DOHH2 (cell line): ENCODE data around the gene GASK1B.

Source experiments
- H3F3A ChIP-seq: fragments of 200-600 bp; sonication (generic), shearing (Covaris generic); 2 replicates; pipeline ENCODE4 v1.6.0; 2016; ENCODE audit warnings: antibody characterized with exemption, mild to moderate bottlenecking; ENCODE audit not compliant: control insufficient read depth, insufficient read depth
- H3K27ac ChIP-seq: fragments of 200-600 bp; sonication (generic); 2 replicates; pipeline ENCODE4 v1.5.1; 2014; ENCODE audit warnings: low read depth, mild to moderate bottlenecking, low read length, moderate library complexity
- H3K27me3 ChIP-seq: fragments of 200-600 bp; sonication (generic); 2 replicates; pipeline ENCODE4 v1.6.1; 2014; ENCODE audit warnings: mild to moderate bottlenecking, low read length, mixed read lengths; ENCODE audit not compliant: control insufficient read depth
- H3K36me3 ChIP-seq: fragments of 200-600 bp; sonication (generic); 2 replicates; pipeline ENCODE4 v1.6.1; 2014; ENCODE audit warnings: mild to moderate bottlenecking, low read length, moderate library complexity, mixed read lengths; ENCODE audit not compliant: control insufficient read depth
- H3K4me1 ChIP-seq: fragments of 200-600 bp; sonication (generic); 2 replicates; pipeline ENCODE4 v1.6.1; 2014; ENCODE audit warnings: mild to moderate bottlenecking, low read length, mixed read lengths; ENCODE audit not compliant: control insufficient read depth
- H3K4me2 ChIP-seq: fragments of 200-600 bp; sonication (generic); 2 replicates; pipeline ENCODE4 v1.6.0; 2014; ENCODE audit warnings: mild to moderate bottlenecking, low read length, moderate library complexity
- H3K4me3 ChIP-seq: fragments of 200-600 bp; sonication (generic); 2 replicates; pipeline ENCODE4 v1.5.1; 2014; ENCODE audit warnings: mild to moderate bottlenecking, low read length, mixed read lengths
- H3K79me2 ChIP-seq: fragments of 200-600 bp; sonication (generic); 2 replicates; pipeline ENCODE4 v1.6.1; 2014; ENCODE audit warnings: mild to moderate bottlenecking, low read length, mixed read lengths; ENCODE audit not compliant: control insufficient read depth
- H3K9me2 ChIP-seq: fragments of 200-600 bp; sonication (generic); replicated peaks from 2 replicates; pipeline ENCODE4 v1.6.1; 2014; ENCODE audit warnings: mild to moderate bottlenecking, low read length, mixed read lengths; ENCODE audit not compliant: control insufficient read depth
- H3K9me3 ChIP-seq: fragments of 200-600 bp; sonication (generic); 2 replicates; pipeline ENCODE4 v1.6.1; 2014; ENCODE audit warnings: antibody characterized with exemption, low read length, mixed read lengths; ENCODE audit not compliant: control insufficient read depth, insufficient read depth
- H4K20me1 ChIP-seq: fragments of 200-600 bp; sonication (generic); 2 replicates; pipeline ENCODE4 v1.6.0; 2014; ENCODE audit warnings: low read depth, mild to moderate bottlenecking, antibody characterized with exemption, low read length, moderate library complexity; ENCODE audit not compliant: control insufficient read depth, insufficient read depth
- CTCF ChIP-seq: fragments of 200-600 bp; sonication (generic); IDR thresholded peaks from one replicate; pipeline ENCODE4 v1.5.1; 2014; ENCODE audit warnings: antibody characterized with exemption, mild to moderate bottlenecking, low read depth, low read length; ENCODE audit not compliant: poor library complexity, severe bottlenecking
- EZH2phosphoT487 ChIP-seq: fragments of 200-600 bp; sonication (generic); IDR thresholded peaks from 2 replicates; pipeline ENCODE4 v1.6.1; 2017; ENCODE audit warnings: borderline replicate concordance, mild to moderate bottlenecking, antibody characterized with exemption, low read length, moderate library complexity, mixed read lengths

The GASK1B gene

DNA sequence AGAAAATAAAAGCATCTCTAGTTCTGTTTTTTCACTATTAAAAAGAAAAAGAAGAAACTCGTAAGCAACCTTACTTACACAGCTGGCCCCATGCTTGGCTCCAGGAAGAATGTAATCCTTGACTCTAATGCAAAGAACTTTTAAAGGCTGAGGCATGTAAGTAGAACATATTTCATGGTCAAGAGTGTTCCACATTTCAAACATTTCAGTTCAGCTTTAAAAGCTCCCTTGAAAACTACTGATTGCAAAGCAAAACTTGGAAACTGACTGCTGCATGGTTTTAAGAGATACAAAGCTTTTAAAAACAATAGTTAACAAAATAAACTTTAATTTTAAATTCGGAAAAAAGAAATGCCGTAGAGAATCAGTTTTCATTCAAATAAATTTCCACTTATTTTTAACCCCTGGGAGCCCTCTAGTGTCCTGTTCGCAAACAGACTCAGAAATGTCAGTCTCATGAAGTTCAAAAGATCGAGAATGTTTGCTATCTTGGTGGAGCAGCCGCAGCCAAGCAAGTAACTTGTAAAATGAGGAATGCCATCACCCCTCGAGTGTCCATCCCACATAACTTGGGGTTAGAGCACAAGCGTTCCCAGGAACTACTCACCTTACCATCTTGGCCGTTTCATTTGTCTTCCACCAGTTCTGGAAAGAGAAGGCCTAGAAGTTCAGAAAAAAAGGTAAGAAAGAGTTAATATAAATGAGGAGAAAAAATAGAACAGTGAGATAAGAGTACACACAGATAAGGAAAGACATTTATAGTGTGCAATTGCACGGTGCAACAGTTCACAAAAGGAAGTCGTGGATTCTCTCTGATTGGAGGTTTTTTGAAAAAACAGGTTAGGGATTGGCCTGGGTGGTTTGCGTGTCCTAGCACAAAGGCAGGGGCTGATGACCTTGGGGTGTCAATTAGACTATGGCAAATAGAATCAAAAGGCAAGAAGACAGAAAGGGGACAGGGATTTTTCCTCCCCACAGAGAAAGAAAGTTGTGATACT is at the start of gene GASK1B:
Gene GASK1B, minus strand, starts transcription at position 765 of the 998 bp plus-strand sequence. CDS start 1,650 bp downstream, outside the sequence.
- H3K79me2 ChIP-seq, result no peaks in the 10 kb centered on the region
- no peaks in the 10 kb centered on the region for H3F3A ChIP-seq
- peak within 1 kb of the TSS; percentile 29 for H3K27ac ChIP-seq
- no peaks in the 10 kb centered on the region for H3K9me3 ChIP-seq
- H4K20me1 ChIP-seq, result no peaks in the 10 kb centered on the region
- peaks cover 17% of the 10 kb centered on the region for H3K4me1 ChIP-seq
- TF ChIP-seq EZH2phosphoT487 (no peak), CTCF (peak; percentile 53)
- peaks cover 7% of the 10 kb centered on the region for H3K27me3 ChIP-seq
- no peaks in the 10 kb centered on the region for H3K9me2 ChIP-seq
- no peaks in the 10 kb centered on the region for H3K36me3 ChIP-seq
- peak within 1 kb of the TSS; percentile 51 for H3K4me2 ChIP-seq
- H3K4me3 ChIP-seq, result peak within 1 kb of the TSS; percentile 32

- H3K27ac ChIP-seq, result no peak overlapping the region
- no peaks in the 10 kb centered on the region for H3F3A ChIP-seq
- no peak overlapping the region for H3K4me2 ChIP-seq
- H3K4me1 ChIP-seq, result no peaks in the 10 kb centered on the region
- H3K79me2 ChIP-seq, result no peaks in the 10 kb centered on the region
- H3K27me3 ChIP-seq, result no peaks in the 10 kb centered on the region
- no peaks in the 10 kb centered on the region for H3K9me2 ChIP-seq
- H3K36me3 ChIP-seq, result no peaks in the 10 kb centered on the region
- TF ChIP-seq EZH2phosphoT487, result no peak
- no peak for TF ChIP-seq CTCF
- H3K9me3 ChIP-seq, result no peaks in the 10 kb centered on the region
- H3K4me3 ChIP-seq, result no peak overlapping the region
- no peaks in the 10 kb centered on the region for H4K20me1 ChIP-seq
Measured at GRCh38 chr4:158219623-158220022, 46.8 kb upstream of the GASK1B start.

- H3K36me3 ChIP-seq, result no peaks in the 10 kb centered on the region
- TF ChIP-seq EZH2phosphoT487 (no peak), CTCF (no peak)
Measured at GRCh38 chr4:158217763-158218162, 44.9 kb upstream of the GASK1B start.

More at GRCh38 chr4:158217763-158218162, 44.9 kb upstream of the GASK1B start:
- no peak overlapping the region for H3K4me2 ChIP-seq
- no peaks in the 10 kb centered on the region for H3K4me1 ChIP-seq
- H3K79me2 ChIP-seq, result no peaks in the 10 kb centered on the region
- no peaks in the 10 kb centered on the region for H3F3A ChIP-seq
- no peaks in the 10 kb centered on the region for H4K20me1 ChIP-seq
- no peaks in the 10 kb centered on the region for H3K27me3 ChIP-seq
- no peak overlapping the region for H3K27ac ChIP-seq
- H3K9me3 ChIP-seq, result no peaks in the 10 kb centered on the region
- no peak overlapping the region for H3K4me3 ChIP-seq
- H3K9me2 ChIP-seq, result no peaks in the 10 kb centered on the region
